Measurements from ENCODE around the gene ETS1.

ETS1 gene

GRCh38 chr11:128564642-128565245 lies 22.6 kb downstream of the ETS1 start:
- DNase-seq, result no peak

DNA sequence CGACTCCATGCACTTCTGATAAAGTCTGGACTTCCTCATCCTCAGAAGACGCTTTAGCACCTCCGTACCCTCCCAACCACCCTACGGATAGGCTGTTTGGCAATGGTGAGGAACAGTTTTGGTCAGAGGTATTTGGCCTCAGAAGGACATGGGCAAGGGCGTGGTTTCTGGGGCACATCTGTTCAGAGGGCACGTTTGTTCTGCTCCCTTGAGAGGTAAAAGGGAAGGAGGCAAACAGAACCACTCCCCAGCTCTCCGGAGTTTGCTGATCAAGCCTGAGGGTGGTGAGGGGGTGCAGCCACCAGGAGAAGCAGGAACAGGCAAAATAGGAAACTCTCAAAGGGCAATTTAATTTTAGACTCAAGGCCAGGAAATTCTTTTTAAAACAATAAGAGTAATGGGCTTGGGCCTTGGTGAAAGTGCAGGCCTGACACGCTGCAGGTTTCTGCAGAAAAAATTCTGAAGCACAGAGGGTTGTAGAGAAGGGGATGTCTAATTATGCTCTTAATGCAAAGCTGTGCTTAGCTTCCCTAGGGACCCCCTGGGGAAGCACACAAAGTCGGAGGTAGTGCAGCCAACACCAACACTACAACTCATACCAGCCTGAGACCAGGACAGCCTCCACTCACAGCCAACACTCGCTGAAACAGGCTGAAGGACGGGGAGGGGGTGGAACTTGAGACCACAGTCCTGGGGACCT lies 23.3 kb downstream of the ETS1 start:
- no peak for DNase-seq

- no peak for DNase-seq
Observed at GRCh38 chr11:128563308-128563707, 24.1 kb downstream of the ETS1 start.

DNA sequence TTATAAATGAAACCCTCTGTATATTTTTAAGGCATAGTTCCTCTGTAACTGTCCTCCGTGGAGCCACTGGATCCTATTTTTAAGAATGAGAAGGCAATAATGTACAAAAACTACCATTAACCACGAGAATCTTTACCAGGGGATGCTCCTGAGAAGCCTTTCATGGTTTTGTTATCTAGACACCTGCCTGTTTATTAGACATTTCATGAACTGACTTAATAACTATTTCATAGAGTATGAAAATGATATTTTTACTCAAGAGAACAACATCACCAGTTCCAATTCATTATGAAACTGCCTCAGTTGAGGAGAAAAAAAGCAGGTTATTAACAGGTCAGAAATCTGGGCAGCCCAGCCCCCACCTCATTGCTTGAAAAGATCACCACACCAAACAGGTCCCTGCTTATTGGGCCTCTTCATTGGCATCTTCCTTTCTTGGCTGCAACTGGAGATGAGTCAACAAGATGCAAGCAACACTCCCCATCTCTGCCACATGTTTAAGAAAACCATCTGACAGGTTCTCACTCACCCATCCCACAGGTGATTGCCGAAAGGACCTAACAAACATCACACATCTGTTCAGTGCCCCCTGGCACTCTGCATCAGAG lies 27.8 kb downstream of the ETS1 start:
- no peak for DNase-seq

DNA sequence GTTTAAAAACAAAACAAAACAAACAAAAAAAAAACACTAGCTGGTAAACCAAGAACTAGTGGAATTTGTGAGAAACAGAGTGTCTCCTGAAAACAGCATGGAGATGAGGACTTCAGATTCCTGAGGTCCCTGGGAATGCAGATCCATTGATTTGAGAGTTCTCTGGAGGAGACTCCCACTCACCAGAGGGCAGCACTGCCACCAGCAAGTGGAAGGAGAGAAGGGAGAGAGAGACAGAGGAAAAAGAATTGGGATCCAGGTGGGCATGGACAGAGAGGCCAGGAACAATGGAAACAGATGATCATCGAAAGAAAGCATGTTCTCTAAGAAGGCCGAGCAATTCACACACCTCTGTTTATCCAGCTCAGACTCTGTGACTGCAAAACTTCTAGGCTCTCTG lies 31.8 kb downstream of the ETS1 start:
- no peak for DNase-seq

DNA sequence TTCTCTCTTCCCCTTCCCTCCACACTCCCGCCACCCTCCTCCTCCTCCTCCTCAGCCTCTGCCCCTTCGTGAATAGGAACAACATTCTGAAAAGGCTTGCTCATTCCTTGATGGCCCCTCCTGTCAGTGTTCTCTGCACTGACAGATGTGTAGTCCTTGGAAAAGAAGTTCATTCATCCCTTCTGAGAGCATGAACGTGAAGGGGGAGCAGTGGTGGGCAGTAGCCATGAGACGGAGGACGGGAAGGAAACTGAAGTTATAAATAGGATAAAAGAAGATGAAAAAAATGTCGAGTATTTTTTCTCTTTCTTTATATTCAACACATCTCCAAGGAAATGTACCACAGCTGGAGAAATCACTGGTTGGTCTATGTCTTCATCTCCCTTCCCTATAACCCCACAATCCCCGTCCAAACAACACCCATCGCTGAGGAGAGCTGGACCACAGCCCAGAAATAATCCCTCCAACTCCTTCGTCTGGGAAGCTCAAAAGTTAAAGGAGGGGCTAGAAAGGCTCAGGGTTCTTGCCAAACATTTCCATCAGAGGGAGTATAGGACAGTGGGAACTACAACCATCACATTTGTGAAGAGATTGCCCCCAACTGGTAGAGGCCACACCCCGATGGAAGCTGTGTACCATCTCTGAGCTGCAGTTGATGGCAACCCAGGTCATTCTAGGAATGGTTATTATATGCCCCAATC lies 33.5 kb downstream of the ETS1 start:
- DNase-seq, result no peak

DNA sequence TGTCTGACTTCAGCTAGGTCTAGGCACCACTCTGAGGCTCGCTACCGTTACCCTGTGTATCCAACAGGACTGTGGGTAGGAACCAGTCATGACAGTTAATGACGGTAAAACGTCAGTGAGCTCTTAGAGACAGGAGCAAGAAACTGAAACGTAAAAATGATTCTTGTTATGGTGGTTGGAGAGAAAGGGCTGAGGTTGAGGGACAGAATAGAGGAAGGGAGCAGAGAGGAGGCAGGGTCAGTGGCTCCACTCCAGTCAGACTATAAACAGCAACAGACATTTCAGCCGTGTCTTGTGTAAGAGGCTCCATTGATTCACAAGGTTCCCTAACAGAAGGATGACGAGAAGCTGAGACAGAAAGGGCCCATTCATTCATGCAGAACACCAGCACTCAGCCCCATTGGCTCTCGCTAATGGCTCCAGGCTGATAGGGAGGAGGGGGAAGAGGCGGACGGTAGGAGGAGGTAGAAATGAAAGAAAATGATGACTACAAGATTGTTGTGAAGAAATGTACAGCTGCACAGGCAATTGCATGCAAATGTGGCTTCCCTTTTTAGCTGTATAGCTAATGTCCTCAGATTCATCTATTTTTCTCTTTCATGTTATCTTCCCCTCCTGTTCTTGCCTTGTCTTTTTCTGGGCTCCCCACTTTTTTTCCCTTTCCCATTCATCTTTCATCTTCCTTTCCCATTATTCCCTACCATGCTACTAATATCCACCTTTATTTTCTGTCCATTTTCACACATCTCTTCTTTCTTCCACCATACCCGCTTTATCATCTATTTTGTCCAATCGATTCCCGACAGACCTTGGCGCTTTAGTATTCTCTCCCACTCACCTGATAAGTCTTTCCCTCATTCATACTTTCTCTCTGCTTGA lies 34.3 kb downstream of the ETS1 start:
- DNase-seq, result no peak

DNA sequence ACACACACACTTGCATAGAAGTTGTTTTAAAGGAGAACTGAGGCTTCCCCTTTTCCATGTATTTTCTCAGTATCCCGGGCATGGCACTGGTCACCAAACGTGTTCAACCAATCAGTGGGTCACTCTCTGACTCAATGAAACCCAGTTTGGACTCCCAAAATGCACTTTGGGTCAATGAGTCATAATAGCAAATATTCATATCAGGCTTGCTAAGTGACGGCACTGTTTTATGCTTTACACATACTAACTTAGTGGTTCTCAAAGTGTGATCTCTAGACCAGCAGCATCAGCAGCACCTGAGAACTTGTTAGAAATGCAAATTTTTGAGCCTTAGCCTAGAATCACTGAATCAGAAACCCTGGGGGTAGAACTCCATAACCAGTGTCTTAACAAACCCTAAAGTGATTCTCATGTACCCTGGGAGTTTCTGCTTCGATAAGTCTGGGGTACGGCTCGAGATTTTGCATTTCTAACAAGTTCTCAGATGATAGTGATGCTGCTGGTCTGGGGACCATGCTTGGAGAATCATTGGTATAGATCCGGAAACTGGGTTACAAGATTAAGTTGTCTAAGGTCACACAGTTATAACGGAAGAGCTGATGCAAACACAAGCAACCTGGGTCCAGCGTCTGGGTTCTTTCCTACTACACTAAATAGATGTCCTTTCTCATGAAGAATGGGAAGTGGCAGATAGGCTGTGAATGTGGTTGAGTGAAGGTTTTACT lies 35.6 kb downstream of the ETS1 start:
- no peak for DNase-seq

- no peak for DNase-seq
Observed at GRCh38 chr11:128551058-128551457, 36.3 kb downstream of the ETS1 start.

DNA sequence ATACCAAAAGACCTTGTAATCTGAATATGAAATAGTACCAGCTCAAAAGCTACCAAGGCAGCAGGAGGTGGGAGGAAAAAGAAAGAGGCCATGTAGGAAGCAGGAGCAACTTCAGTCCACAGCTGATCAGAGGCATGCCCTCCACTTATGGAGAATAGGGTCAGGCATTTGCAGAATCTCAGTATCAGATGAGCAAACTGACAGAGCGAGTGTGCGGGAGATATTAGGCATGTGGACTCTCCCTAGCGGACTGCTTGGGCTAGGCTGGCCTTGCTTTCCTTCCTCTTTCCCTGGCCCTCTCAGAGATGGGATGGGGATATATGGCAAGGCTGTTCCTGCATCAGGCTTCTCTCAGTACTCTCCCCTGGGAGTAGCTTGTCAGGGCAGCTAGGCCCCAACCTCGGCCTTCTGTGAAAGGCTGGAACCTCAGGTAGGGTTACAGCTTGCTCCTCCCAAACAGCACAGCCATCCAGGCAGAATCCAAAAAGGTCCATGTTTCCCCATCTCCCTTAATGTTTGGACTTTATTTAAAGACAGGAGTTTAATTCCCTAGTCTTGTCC lies 37.0 kb downstream of the ETS1 start:
- DNase-seq, result no peak

- no peak for DNase-seq
Observed at GRCh38 chr11:128549256-128549944, 38.0 kb downstream of the ETS1 start.

DNA sequence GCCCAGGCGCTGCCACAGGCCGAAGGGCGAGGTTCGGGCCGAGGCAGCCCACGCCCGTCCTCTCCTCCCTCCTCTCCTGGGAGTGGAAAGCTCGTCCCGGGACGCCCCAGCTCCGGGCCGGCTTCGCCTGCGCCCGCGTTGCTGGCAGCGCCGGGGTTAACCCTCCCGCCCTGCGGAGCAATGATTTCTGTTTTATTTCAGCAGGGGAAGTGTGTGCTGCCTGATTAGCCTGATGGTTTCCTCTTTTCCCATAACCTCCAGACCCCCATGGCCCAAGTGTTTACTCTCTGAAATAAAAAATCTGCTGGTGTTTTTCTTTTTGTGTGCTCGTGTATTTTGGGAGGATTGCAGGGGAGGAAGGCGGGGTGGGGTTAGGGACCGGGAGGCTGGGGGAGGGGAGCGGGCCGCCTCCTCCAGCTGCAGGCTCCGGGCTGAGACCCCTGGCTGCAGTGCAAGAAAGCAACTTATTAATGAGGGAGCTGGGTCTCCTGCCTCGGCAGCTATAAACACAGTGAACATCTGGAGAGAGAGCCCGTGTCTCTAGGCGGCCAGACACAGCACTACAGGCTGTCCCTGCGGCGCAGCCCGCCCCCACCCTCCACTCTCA lies 38.6 kb downstream of the ETS1 start:
- DNase-seq, result no peak

GRCh38 chr11:128547946-128548648 lies 39.3 kb downstream of the ETS1 start:
- no peak for DNase-seq

- no peak for DNase-seq
Observed at GRCh38 chr11:128546916-128547315, 40.4 kb downstream of the ETS1 start.

- peak; percentile 51 for DNase-seq
Observed at GRCh38 chr11:128544471-128545051, 42.8 kb downstream of the ETS1 start.

DNA sequence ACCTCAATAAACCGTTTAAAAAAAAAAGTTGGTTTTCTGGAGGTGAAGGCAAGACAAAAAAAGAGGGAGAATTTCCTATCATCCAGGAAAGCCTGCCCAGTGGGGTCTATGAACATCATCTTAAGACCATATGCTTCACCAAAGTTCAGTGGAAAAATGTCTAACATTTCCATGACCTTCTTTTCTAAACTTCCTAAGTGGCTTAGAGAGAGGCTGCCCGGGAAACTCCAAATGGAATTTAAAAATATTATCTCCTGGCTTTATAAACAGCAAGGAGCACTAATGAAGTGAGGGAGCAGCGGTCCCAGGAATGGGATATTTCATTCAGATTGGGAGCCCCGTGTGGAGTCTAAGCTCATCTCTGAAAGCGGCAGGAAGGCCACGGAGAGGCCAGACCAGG lies 46.9 kb downstream of the ETS1 start:
- no peak for DNase-seq

GRCh38 chr11:128536506-128536905 lies 50.9 kb downstream of the ETS1 start:
- no peak for DNase-seq

DNA sequence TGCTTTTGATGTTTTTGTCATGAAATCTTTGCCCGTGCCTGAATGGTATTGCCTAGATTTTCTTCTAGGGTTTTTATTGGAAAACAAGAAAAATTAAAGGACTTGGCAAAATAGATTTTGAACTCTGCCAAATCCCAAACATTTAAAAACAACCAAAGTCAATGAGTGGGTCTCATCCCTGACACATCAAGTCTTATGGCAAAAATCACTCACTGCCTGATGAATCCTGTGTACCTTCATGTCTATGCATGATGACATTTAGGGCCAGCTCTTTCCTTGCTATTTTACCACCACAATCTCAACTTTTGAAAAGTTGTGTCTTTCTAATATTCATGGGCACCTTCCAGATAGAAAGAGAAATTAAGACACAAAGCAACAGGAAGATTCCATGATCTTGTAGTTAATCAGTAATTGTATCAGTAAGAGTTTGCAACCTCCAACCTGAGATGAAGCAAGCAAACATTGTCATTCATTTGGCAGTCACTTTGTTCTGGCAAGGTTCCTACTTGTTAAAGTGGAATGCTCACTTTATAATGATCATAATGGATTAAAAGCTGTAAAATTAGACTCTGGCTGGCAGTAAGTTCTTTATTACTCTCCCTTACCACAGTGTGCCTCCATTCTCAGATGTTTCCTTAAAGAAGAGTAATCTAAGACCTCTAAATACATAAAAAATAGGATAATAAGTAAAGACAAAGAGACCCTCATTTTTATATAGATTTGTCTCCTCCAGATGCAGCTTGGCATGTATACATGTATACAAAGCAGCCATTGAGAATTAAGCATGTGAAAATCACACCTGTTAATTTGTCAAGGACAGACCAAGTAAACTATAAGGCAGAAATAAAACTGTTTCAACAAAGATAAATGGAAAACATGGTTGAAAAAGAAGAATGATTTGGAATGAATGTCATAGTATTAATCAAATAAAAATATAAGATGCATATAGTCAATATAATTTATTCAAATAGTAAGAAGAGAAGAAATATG lies 51.6 kb downstream of the ETS1 start:
- peak; percentile 64 for DNase-seq
